Measurements from ENCODE around the gene CNTN4. TPM values are rescaled to one million over a fixed set of nuclear protein-coding genes. Genes with fewer than 3 reads are reported as not detected.

The CNTN4 gene
- total and polyA plus RNA-seq, 9 donors = 0.35 to 16.7 (median 3.0) TPM

- Histone ChIP-seq H3K4me1 (ENCODE audit: insufficient read depth) (no peaks in the 10 kb centered on the region), H3K27me3 (no peaks in the 10 kb centered on the region), H3K27ac (no peak overlapping the region), H3K9me3 (no peaks in the 10 kb centered on the region), H3K4me3 (no peak overlapping the region), H3K36me3 (no peaks in the 10 kb centered on the region)
- no peak for TF ChIP-seq CTCF (IDR thresholded peaks at IDR 0.05)
- TF ChIP-seq EP300 (IDR thresholded peaks at IDR 0.05) = no peak
- TF ChIP-seq POLR2A (IDR thresholded peaks at IDR 0.05) = no peak
- DNase-seq = no peak
- intact Hi-C loops (cut with DNase I) = no loop called here
- WGBS, 3 donors = 23 to 37% (median 24%) methylated on average over 2 of the region's 2 CpGs
These were observed 356.2 kb downstream of the CNTN4 start for GRCh38 chr3:2454865-2455264.

GRCh38 chr3:2456788-2457187, 358.1 kb downstream of the CNTN4 start:
- no peaks in the 10 kb centered on the region for H3K27me3 ChIP-seq
- 89 to 94% (median 92%) methylated on average over 4 of the region's 4 CpGs for WGBS, 3 donors
- H3K9me3 ChIP-seq = no peaks in the 10 kb centered on the region
- no peak overlapping the region for H3K27ac ChIP-seq
- intact Hi-C loops (cut with DNase I) = no loop called here
- no peak overlapping the region for H3K4me3 ChIP-seq
- no peak for DNase-seq
- no peaks in the 10 kb centered on the region for H3K4me1 ChIP-seq (ENCODE audit: insufficient read depth)
- H3K36me3 ChIP-seq = no peaks in the 10 kb centered on the region
- no peak for TF ChIP-seq POLR2A (IDR thresholded peaks at IDR 0.05)
- no peak for TF ChIP-seq CTCF (IDR thresholded peaks at IDR 0.05)
- TF ChIP-seq EP300 (IDR thresholded peaks at IDR 0.05) = no peak

DNA sequence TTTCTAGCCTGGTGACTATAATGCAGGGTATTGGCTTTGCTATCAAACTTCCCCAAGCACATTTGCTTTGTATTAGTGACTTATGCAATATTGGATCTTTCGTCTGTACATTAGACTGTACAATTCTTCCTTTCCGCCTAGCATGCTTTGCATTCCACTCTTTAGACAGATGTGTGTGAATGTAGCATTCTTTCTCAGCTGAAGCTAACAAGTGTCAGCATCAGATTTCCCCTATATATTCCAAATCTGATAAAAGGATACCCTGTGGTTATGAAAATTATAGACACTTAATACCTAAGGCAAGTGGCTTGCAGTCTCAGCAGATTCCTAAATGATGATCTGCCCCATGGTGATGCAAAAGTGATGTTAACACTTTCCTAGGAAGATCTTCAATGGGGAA, 360.1 kb downstream of the CNTN4 start:
- TF ChIP-seq CTCF (IDR thresholded peaks at IDR 0.05) (no peak), POLR2A (IDR thresholded peaks at IDR 0.05) (no peak)
- H3K4me3 ChIP-seq = no peak overlapping the region
- no peak overlapping the region for H3K27ac ChIP-seq
- intact Hi-C loops (cut with DNase I) = no loop called here
- no peaks in the 10 kb centered on the region for H3K36me3 ChIP-seq
- no peak for DNase-seq
- WGBS, 3 donors = 76 to 79% (median 78%) methylated on average over 2 of the region's 2 CpGs
- H3K9me3 ChIP-seq = no peaks in the 10 kb centered on the region
- H3K4me1 ChIP-seq (ENCODE audit: insufficient read depth) = no peaks in the 10 kb centered on the region
- no peaks in the 10 kb centered on the region for H3K27me3 ChIP-seq

DNA sequence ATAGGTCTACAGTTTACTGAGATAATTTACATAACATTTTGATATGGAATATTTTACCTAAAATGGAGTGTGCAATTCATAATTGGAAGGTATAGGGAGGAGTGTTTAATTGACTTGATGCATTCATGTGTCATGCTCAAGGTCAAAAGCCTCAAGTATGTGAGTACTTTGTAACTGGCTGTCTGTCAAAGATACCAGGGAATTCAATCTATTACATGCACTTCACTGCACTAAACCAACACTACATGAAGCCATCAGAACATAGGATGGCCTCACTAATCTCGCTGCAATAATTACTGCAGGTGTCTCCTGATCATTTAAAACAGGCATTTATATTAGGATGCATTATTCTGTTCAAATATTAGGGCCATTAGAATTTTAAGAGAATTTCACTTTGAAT, 367.2 kb downstream of the CNTN4 start:
- Histone ChIP-seq H3K4me3 (no peak overlapping the region), H3K4me1 (ENCODE audit: insufficient read depth) (no peaks in the 10 kb centered on the region), H3K27me3 (no peaks in the 10 kb centered on the region), H3K9me3 (no peaks in the 10 kb centered on the region), H3K27ac (no peak overlapping the region), H3K36me3 (no peaks in the 10 kb centered on the region)
- intact Hi-C loops (cut with DNase I) = no loop called here
- no peak for DNase-seq
- TF ChIP-seq POLR2A (IDR thresholded peaks at IDR 0.05) (no peak), EP300 (IDR thresholded peaks at IDR 0.05) (no peak), CTCF (IDR thresholded peaks at IDR 0.05) (no peak)
- 81 to 90% (median 90%) methylated on average over 1 of the region's 1 CpG for WGBS, 3 donors

GRCh38 chr3:2468816-2469215, 370.1 kb downstream of the CNTN4 start:
- DNase-seq = no peak
- TF ChIP-seq POLR2A (IDR thresholded peaks at IDR 0.05) = no peak
- no peak for TF ChIP-seq EP300 (IDR thresholded peaks at IDR 0.05)
- no peak for TF ChIP-seq CTCF (IDR thresholded peaks at IDR 0.05)
- no peak overlapping the region for H3K4me3 ChIP-seq
- H3K27ac ChIP-seq = no peak overlapping the region
- 85 to 88% (median 87%) methylated on average over 4 of the region's 4 CpGs for WGBS, 3 donors
- no peaks in the 10 kb centered on the region for H3K27me3 ChIP-seq
- intact Hi-C loops (cut with DNase I) = no loop called here
- no peaks in the 10 kb centered on the region for H3K9me3 ChIP-seq
- no peaks in the 10 kb centered on the region for H3K4me1 ChIP-seq (ENCODE audit: insufficient read depth)
- no peaks in the 10 kb centered on the region for H3K36me3 ChIP-seq

All from ovary (tissue), 9 donors.